Transverse colon (tissue), 4 donors: ENCODE results near the gene SLC45A1. TPM values are rescaled to one million over a fixed set of nuclear protein-coding genes. Genes with fewer than 3 reads are reported as not detected.
"Not testable (repeated sequence)": the region's sequence is repeated elsewhere in the genome, so short reads cannot be mapped to it uniquely, and the experiment has no call there.

Experiments used
- DNase-seq: peaks from one replicate; pipeline ENCODE4 v3.0.0-alpha.2; 2019
- H3K27ac ChIP-seq, 4 donors: fragments of 200-600 bp; sonication (generic); 2 replicates each; pipeline ENCODE4 v1.5.1; 2016 to 2018; ENCODE audit warnings: inconsistent platforms in 4 of 4
- H3K27me3 ChIP-seq: fragments of 200-600 bp; sonication (generic); 2 replicates; pipeline ENCODE4 v1.5.1; 2017; ENCODE audit warnings: inconsistent platforms
- H3K36me3 ChIP-seq, 4 donors: fragments of 200-600 bp; sonication (generic); 2 replicates each; pipeline ENCODE4 v1.5.1; 2017 to 2019; ENCODE audit warnings: inconsistent platforms in 4 of 4
- H3K4me1 ChIP-seq, 4 donors: fragments of 200-600 bp; sonication (generic); 2 replicates each; pipeline ENCODE4 v1.5.1; 2017 to 2020; ENCODE audit warnings: inconsistent platforms in 4 of 4
- H3K4me3 ChIP-seq, 4 donors: fragments of 200-600 bp; sonication (generic); 1 replicate in 1 of 4; 2 replicates in 3 of 4; pipeline versions ENCODE4 v1.5.1 to v1.6.1; 2017 to 2019; ENCODE audit warnings: inconsistent platforms in 4 of 4
- H3K9me3 ChIP-seq, 2 donors: fragments of 200-600 bp; sonication (generic); 2 replicates each; pipeline ENCODE4 v1.5.1; 2017 to 2019; ENCODE audit warnings: inconsistent platforms in 2 of 2
- EP300 ChIP-seq: sonication (generic); formaldehyde crosslinking; IDR thresholded peaks from one replicate; pipeline ENCODE4 v1.6.1; 2017; ENCODE audit warnings: antibody characterized with exemption, low read depth
- POLR2A ChIP-seq: fragments of 450-650 bp; IDR thresholded peaks from one replicate; pipeline ENCODE4 v1.6.1; 2016; ENCODE audit warnings: antibody characterized with exemption, mild to moderate bottlenecking, moderate library complexity
- POLR2AphosphoS5 ChIP-seq, 3 donors: sonication (generic); formaldehyde crosslinking; IDR thresholded peaks; one replicate each; pipeline ENCODE4 v1.6.1; 2016; ENCODE audit warnings: antibody characterized with exemption in 3 of 3
- WGBS, 2 donors: methylation state at CpG; one replicate each; pipeline ENCODE4 v1.1.5; 2018; ENCODE audit warnings: low coverage in 1 of 2; 5-methylcytosine and 5-hydroxymethylcytosine counted together
- in situ Hi-C, 4 donors: fragments of 200-750 bp; cut with MboI; loops; one replicate each; pipeline versions ENCODE4 v1.15.0 to v1.15.1; 2017; ENCODE audit warnings: low sequenced_read_pairs in 3 of 4, low pct_ligation_motif_present in 1 of 4, low pct_unique_long_range_greater_than_20kb in 1 of 4
- intact Hi-C: fragments of 100-400 bp; cut with DNase I; formaldehyde crosslinking; loops from one replicate; pipeline ENCODE4 v1.15.1; 2023; ENCODE audit warnings: low total_unique reads
- total RNA-seq, 4 donors: library from RNA; depleted of rRNA; stranded (reverse); fragments of >200 nt; gene quantifications; one replicate each; pipeline ENCODE4 v1.1.0, GENCODE V29; 2016
- TF ChIP-seq, protein P1 (sequence below), 5 experiments: fragments of 200-600 bp in 3 of 5; fragments of 450-650 bp in 2 of 5; sonication (generic) in 3 of 5; IDR thresholded peaks; 1 replicate in 2 of 5; 2 replicates in 3 of 5; pipeline ENCODE4 v1.5.1; 2016 to 2017; ENCODE audit warnings: antibody characterized with exemption in 5 of 5, inconsistent platforms in 3 of 5, mild to moderate bottlenecking in 2 of 5, moderate library complexity in 1 of 5

The SLC45A1 gene
- 1 to 10 TPM; 2.3 to 7.1 (median 4.1) TPM for total RNA-seq

DNA sequence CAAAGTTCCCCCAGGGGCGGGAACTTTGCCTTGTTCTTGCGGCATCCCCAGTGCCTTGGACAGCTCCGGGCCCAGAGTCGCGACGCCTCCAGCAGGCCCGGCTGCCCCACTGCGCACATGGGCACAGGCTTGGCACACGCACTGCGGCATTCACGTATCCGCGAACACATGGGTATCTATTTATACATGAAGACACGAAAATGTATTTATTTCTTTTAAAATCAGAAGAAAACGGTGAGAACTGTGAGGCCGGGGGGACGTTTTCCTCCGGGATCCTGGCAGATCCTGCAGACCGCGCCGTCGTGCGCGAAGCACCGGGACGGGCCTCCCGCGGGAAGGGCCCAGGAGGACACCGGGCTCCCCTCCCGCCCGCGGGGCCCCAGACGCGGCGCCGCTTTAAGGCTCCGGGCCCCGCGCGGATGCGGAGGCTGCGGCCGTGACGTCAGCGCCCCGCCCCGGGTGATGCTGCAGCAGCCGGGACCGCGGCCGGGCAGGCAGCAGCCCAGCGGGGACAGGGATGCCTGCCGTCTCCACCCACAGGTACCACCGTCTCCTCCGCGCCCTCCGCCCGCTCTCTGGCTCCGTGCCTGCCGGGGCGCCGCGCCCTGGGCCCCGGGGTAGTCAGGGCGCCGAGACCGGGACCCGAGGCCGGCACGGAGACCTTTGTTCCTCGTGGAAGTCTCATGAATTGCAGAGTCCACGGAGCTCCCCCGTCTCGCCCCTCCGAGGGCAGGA, at the start of gene SLC45A1:
SLC45A1 (plus strand) TSS at position 468 of the 735 bp plus-strand sequence. CDS start 6,216 bp downstream, outside the sequence.
- Histone ChIP-seq H3K4me3 (peak within 1 kb of the TSS; percentile 40 to 63 (median 48)), H3K27ac (peak within 1 kb of the TSS in 3 of 4 donors; percentile 25 to 48 (median 47)), H3K36me3 (no peaks in the 10 kb centered on the region), H3K9me3 (no peaks in the 10 kb centered on the region), H3K4me1 (peaks cover 0 to 22% (median 18%) of the 10 kb centered on the region in 4 donors), H3K27me3 (peaks cover 32% of the 10 kb centered on the region)
- peak; percentile 80 for DNase-seq
- 25 to 82% methylated on average over 2 to 35 of the region's 75 CpGs for WGBS, 2 donors
- intact Hi-C loops = loop anchor here (5.0 kb wide), 1 partner anchor 291 kb away; the partner anchor contains the start of gene ERRFI1
- peak in 2 of 3 donors; percentile 43 to 56 for TF ChIP-seq POLR2AphosphoS5 (IDR thresholded peaks at IDR 0.05)
- TF ChIP-seq, protein P1, sequence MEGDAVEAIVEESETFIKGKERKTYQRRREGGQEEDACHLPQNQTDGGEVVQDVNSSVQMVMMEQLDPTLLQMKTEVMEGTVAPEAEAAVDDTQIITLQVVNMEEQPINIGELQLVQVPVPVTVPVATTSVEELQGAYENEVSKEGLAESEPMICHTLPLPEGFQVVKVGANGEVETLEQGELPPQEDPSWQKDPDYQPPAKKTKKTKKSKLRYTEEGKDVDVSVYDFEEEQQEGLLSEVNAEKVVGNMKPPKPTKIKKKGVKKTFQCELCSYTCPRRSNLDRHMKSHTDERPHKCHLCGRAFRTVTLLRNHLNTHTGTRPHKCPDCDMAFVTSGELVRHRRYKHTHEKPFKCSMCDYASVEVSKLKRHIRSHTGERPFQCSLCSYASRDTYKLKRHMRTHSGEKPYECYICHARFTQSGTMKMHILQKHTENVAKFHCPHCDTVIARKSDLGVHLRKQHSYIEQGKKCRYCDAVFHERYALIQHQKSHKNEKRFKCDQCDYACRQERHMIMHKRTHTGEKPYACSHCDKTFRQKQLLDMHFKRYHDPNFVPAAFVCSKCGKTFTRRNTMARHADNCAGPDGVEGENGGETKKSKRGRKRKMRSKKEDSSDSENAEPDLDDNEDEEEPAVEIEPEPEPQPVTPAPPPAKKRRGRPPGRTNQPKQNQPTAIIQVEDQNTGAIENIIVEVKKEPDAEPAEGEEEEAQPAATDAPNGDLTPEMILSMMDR (IDR thresholded peaks at IDR 0.05) = no peak
- no peak for TF ChIP-seq POLR2A
- TF ChIP-seq EP300 = no peak
- in situ Hi-C loops = loop anchor here (5.0 to 10.0 kb wide), 4 partner anchors 301 to 343 kb away; no protein-coding TSS in a partner anchor

DNA sequence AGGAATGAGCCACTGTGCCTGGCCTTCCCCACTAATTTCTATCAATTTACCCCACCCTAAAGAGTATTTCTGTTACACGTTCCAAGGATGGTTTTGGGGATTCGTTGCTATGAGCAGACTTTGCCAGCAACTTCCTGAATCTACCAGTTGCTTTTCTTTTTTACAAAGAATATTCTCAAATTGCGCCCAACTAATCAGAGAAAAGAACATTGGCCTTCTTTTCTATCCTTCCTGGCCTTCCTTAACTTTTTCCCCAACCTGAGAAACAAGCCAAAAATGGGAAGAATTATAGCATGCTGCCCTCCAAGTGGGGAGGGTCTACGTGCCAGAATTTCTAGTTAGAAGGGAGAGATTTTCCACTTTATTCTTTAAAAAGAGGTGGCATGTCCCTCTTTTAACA, 44.9 kb upstream of the SLC45A1 start:
- WGBS, 2 donors = 62 to 68% methylated on average over 4 of the region's 4 CpGs

DNA sequence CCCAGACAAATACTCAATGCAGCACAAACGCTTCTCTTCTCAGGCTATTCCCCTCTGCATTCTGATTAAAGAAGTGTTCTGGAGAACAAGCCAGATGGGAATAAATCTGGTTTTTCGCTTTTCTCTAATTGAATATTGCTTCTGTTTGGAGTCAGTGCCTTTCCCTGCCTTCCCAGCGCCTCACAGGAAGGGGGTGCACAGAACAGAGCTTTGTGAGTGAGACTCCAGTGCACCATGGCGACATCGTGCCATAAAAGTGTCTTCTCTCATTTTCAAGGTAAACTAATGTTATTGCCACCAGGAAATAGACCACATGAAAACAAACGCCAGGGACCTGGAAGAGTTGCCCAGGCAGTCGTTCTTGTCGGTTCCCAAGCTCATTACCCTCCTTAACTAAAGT, 43.6 kb upstream of the SLC45A1 start:
- no peak overlapping the region for H3K27ac ChIP-seq
- no peaks in the 10 kb centered on the region for H3K27me3 ChIP-seq
- in situ Hi-C loops = no loop called here
- H3K4me1 ChIP-seq = peaks cover 0 to 8% (median 3%) of the 10 kb centered on the region in 4 donors
- no peaks in the 10 kb centered on the region for H3K9me3 ChIP-seq
- no peak overlapping the region for H3K4me3 ChIP-seq
- intact Hi-C loops = no loop called here
- no peak for TF ChIP-seq POLR2AphosphoS5 (IDR thresholded peaks at IDR 0.05)
- no peak for DNase-seq
- WGBS, 2 donors = 42 to 61% methylated on average over 5 to 8 of the region's 8 CpGs
- H3K36me3 ChIP-seq = no peaks in the 10 kb centered on the region

More for the DNA sequence above, 44.9 kb upstream of the SLC45A1 start:
- Histone ChIP-seq H3K27me3 (no peaks in the 10 kb centered on the region), H3K36me3 (no peaks in the 10 kb centered on the region), H3K9me3 (no peaks in the 10 kb centered on the region), H3K4me1 (peaks cover 0 to 8% (median 3%) of the 10 kb centered on the region in 4 donors), H3K4me3 (no peak overlapping the region), H3K27ac (no peak overlapping the region)
- intact Hi-C loops = no loop called here
- in situ Hi-C loops = no loop called here
- DNase-seq = no peak
- TF ChIP-seq POLR2AphosphoS5 (IDR thresholded peaks at IDR 0.05) = no peak

DNA sequence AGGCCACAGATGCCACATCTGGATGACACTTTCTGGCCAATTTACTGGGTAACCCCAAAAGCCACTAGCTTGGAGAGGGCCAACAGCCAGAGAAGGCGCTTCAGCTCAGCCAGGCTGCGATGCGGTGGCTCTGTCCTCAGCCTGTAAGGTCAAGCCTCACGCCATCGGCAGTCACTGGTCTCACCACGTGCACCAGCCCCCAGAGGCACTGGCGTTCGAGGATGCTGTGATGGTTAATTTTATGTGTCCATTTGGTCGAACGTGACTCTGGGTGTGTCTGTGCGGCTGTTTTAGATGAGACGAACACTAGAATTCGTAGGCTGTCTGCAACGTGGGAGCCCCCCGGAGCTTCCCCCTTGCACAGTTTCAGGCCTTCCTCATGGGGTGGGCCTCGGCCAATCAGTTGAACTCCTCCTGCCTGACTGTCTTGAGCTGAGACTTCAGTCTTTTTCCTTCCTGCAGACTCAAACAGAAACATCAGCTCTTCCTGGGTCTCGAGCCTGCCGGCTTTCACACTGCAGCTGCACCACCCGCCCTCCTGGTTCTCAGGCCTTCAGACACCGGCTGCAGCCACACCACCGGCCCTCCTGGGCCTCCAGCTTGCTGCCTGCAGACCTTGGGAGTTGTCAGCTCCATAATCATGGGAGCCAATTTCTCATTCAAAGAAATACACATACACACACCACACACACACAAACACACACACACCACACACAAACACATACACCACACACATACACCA, 41.6 kb upstream of the SLC45A1 start:
- intact Hi-C loops = no loop called here
- in situ Hi-C loops = no loop called here
- H3K9me3 ChIP-seq = no peaks in the 10 kb centered on the region
- H3K4me1 ChIP-seq = peaks cover 0 to 8% (median 3%) of the 10 kb centered on the region in 4 donors
- no peaks in the 10 kb centered on the region for H3K36me3 ChIP-seq
- no peak overlapping the region for H3K4me3 ChIP-seq
- WGBS, 2 donors = 80% methylated on average over 21 of the region's 21 CpGs; no CpG with 5 or more reads in 1 of the 2 donors
- no peak for DNase-seq
- H3K27ac ChIP-seq = no peak overlapping the region
- no peak for TF ChIP-seq EP300
- TF ChIP-seq, protein P1 (IDR thresholded peaks at IDR 0.05) = no peak
- no peak for TF ChIP-seq POLR2A
- TF ChIP-seq POLR2AphosphoS5 (IDR thresholded peaks at IDR 0.05) = no peak
- no peaks in the 10 kb centered on the region for H3K27me3 ChIP-seq

DNA sequence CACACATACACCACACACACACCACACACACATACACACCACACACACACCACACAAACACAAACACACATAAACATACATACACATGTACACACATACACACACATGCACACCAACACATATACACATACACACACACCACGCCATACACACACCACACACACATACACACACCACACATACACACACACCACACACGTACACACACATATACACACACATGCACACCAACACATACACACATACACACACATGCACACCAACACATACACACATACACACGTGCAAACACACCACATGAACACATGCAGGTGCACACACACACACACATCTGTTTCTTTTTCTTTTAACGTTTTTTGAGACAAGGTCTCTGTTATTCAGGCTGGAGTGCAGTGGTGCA, 41.0 kb upstream of the SLC45A1 start:
- intact Hi-C loops (no loop called here), in situ Hi-C loops (no loop called here)
- no peak for DNase-seq
- H3K27ac ChIP-seq = no peak overlapping the region
- no peaks in the 10 kb centered on the region for H3K36me3 ChIP-seq
- WGBS, 2 donors = 82 to 84% methylated on average over 3 to 4 of the region's 4 CpGs
- H3K4me3 ChIP-seq = no peak overlapping the region
- H3K9me3 ChIP-seq = no peaks in the 10 kb centered on the region
- no peak for TF ChIP-seq POLR2A
- TF ChIP-seq POLR2AphosphoS5 (IDR thresholded peaks at IDR 0.05) = no peak
- TF ChIP-seq, protein P1 (IDR thresholded peaks at IDR 0.05) = no peak
- TF ChIP-seq EP300 = no peak
- peaks cover 0 to 8% (median 3%) of the 10 kb centered on the region in 4 donors for H3K4me1 ChIP-seq
- H3K27me3 ChIP-seq = no peaks in the 10 kb centered on the region

DNA sequence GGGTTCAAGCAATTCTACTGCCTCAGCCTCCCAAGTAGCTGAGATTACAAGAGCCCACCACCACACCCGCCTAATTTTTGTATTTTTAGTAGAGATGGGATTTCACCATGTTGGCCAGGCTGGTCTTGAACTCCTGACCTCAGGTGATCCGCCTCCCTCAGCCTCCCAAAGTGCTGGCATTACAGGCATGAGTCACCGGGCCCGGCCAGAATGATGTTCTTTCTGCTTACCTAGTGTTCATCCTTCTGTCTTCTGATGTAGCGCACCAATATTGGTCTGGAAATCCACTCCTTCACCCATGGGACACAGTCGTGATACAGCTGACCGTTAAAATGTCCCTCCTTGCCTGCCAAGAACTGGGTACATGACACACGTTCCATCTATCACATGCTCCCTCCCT, 39.2 kb upstream of the SLC45A1 start:
- in situ Hi-C loops, intact Hi-C loops, H3K27ac ChIP-seq, H3K27me3 ChIP-seq, H3K4me3 ChIP-seq, H3K9me3 ChIP-seq, DNase-seq, H3K36me3 ChIP-seq, H3K4me1 ChIP-seq: not testable (repeated sequence)
- 83% methylated on average over 8 of the region's 8 CpGs; no CpG with 5 or more reads in 1 of the 2 donors for WGBS, 2 donors
